Fibroblast of lung (primary cell): Measurements from ENCODE around the gene ADGRE1. TPM values are rescaled to one million over a fixed set of nuclear protein-coding genes. Genes with fewer than 3 reads are reported as not detected.

Source experiments
- DNase-seq, 2 donors: peaks; one replicate each; pipeline versions ENCODE4 v3.0.0 to v3.0.0-alpha.2; 2010; ENCODE audit warnings: low read depth in 2 of 2
- H2AFZ ChIP-seq: 2 replicates; pipeline ENCODE4 v1.5.1; 2012; ENCODE audit warnings: low read length, control low read depth, inconsistent platforms
- H3K27ac ChIP-seq: 2 replicates; pipeline ENCODE4 v1.5.1; 2011; ENCODE audit warnings: low read length, control low read depth; ENCODE audit not compliant: insufficient read depth
- H3K27me3 ChIP-seq: 2 replicates; pipeline ENCODE4 v1.5.1; 2011; ENCODE audit warnings: mild to moderate bottlenecking, low read length; ENCODE audit not compliant: control insufficient read depth, insufficient read depth
- H3K36me3 ChIP-seq: 2 replicates; pipeline ENCODE4 v1.5.1; 2011; ENCODE audit warnings: low read length; ENCODE audit not compliant: control insufficient read depth, insufficient read depth
- H3K4me1 ChIP-seq: 2 replicates; pipeline ENCODE4 v1.5.1; 2011; ENCODE audit warnings: low read length; ENCODE audit not compliant: control insufficient read depth, insufficient read depth; ENCODE audit errors: extremely low read depth
- H3K4me2 ChIP-seq: 2 replicates; pipeline ENCODE4 v1.5.1; 2011; ENCODE audit warnings: low read length, control low read depth; ENCODE audit not compliant: insufficient read depth; ENCODE audit errors: extremely low read depth
- H3K4me3 ChIP-seq, 4 experiments: fragments of 200-600 bp in 1 of 4; sonication (generic) in 1 of 4; replicated peaks in 1 of 4; 2 replicates each; pipeline ENCODE4 v1.5.1; 2011 to 2016; ENCODE audit warnings: low read length in 4 of 4, low read depth in 3 of 4, mild to moderate bottlenecking in 3 of 4, control low read depth in 2 of 4, inconsistent platforms in 1 of 4, mixed read lengths in 1 of 4; ENCODE audit not compliant: insufficient read depth in 1 of 4; ENCODE audit errors: control extremely low read depth in 1 of 4
- H3K79me2 ChIP-seq: 2 replicates; pipeline ENCODE4 v1.5.1; 2012; ENCODE audit warnings: mild to moderate bottlenecking, low read length, inconsistent platforms; ENCODE audit not compliant: control insufficient read depth, insufficient read depth
- H3K9ac ChIP-seq: 2 replicates; pipeline ENCODE4 v1.5.1; 2011; ENCODE audit warnings: mild to moderate bottlenecking, low read length, control low read depth; ENCODE audit not compliant: insufficient read depth
- H3K9me3 ChIP-seq: 2 replicates; pipeline ENCODE4 v1.5.1; 2012; ENCODE audit warnings: low read depth, low read length; ENCODE audit not compliant: control insufficient read depth, insufficient read depth
- H4K20me1 ChIP-seq: 2 replicates; pipeline ENCODE4 v1.5.1; 2011; ENCODE audit warnings: low read length; ENCODE audit not compliant: control insufficient read depth, insufficient read depth; ENCODE audit errors: extremely low read depth
- CTCF ChIP-seq, 2 donors: IDR thresholded peaks in 1 of 2; conservative IDR thresholded peaks in 1 of 2; 1 replicate in 1 of 2; 2 replicates in 1 of 2; pipeline ENCODE4 v1.5.1; 2011 to 2012; ENCODE audit warnings: low read length in 2 of 2, control low read depth in 1 of 2, inconsistent platforms in 1 of 2, low read depth in 1 of 2, mild to moderate bottlenecking in 1 of 2
- EZH2 ChIP-seq: IDR thresholded peaks from 2 replicates; pipeline ENCODE4 v1.5.1; 2012; ENCODE audit warnings: low read length, control low read depth, mild to moderate bottlenecking; ENCODE audit errors: missing control alignments
- polyA plus RNA-seq, 2 donors: library from polyadenylated mRNA; depleted of rRNA in 1 of 2; stranded (reverse) in 1 of 2; unstranded in 1 of 2; fragments of >200 nt; gene quantifications; 2 replicates each; pipeline ENCODE4 v1.2.1, GENCODE V29; 2011 to 2012; ENCODE audit warnings: missing spikeins in 1 of 2
- total RNA-seq: library from RNA; depleted of rRNA; stranded (reverse); fragments of >200 nt; gene quantifications from 2 replicates; pipeline ENCODE4 v1.2.1, GENCODE V29; 2014

The ADGRE1 gene
- total and polyA plus RNA-seq, 2 donors (not counting 1 experiment from before 2014, with no cell fraction given): under 0.01 TPM; not detected in 1

GRCh38 chr19:6911523-6911922 is 24.1 kb downstream of the ADGRE1 start:
- Histone ChIP-seq H3K9ac (no peak overlapping the region), H3K9me3 (peaks cover 3% of the 10 kb centered on the region), H4K20me1 (no peaks in the 10 kb centered on the region), H3K4me1 (no peaks in the 10 kb centered on the region), H3K36me3 (no peaks in the 10 kb centered on the region), H3K4me2 (no peak overlapping the region), H3K27me3 (no peaks in the 10 kb centered on the region), H3K79me2 (no peaks in the 10 kb centered on the region), H2AFZ (no peak overlapping the region), H3K4me3 (no peak overlapping the region), H3K27ac (no peak overlapping the region)
- TF ChIP-seq CTCF (conservative IDR thresholded peaks at IDR 0.05 in 1 of 2, IDR thresholded peaks at IDR 0.05 in 1 of 2; ENCODE audit: low read depth in 1 of 2, low read length in 2 of 2) (no peak), EZH2 (no peak)
- DNase-seq: no peak

GRCh38 chr19:6914321-6914720 is 26.9 kb downstream of the ADGRE1 start:
- Histone ChIP-seq H3K4me3 (no peak overlapping the region), H3K4me2 (no peak overlapping the region), H3K79me2 (no peaks in the 10 kb centered on the region), H3K36me3 (no peaks in the 10 kb centered on the region), H3K9me3 (peaks cover 3% of the 10 kb centered on the region), H3K4me1 (no peaks in the 10 kb centered on the region), H3K27me3 (no peaks in the 10 kb centered on the region), H2AFZ (no peak overlapping the region), H3K9ac (no peak overlapping the region), H4K20me1 (no peaks in the 10 kb centered on the region), H3K27ac (no peak overlapping the region)
- no peak for DNase-seq
- TF ChIP-seq EZH2: no peak
- TF ChIP-seq CTCF (conservative IDR thresholded peaks at IDR 0.05 in 1 of 2, IDR thresholded peaks at IDR 0.05 in 1 of 2; ENCODE audit: low read depth in 1 of 2, low read length in 2 of 2): no peak

- Histone ChIP-seq H3K36me3 (no peaks in the 10 kb centered on the region), H2AFZ (no peak overlapping the region), H4K20me1 (no peaks in the 10 kb centered on the region), H3K4me2 (no peak overlapping the region), H3K9me3 (no peaks in the 10 kb centered on the region), H3K4me3 (no peak overlapping the region), H3K9ac (no peak overlapping the region), H3K27me3 (no peaks in the 10 kb centered on the region), H3K79me2 (no peaks in the 10 kb centered on the region), H3K27ac (no peak overlapping the region), H3K4me1 (no peaks in the 10 kb centered on the region)
- no peak for DNase-seq
- no peak for TF ChIP-seq CTCF (conservative IDR thresholded peaks at IDR 0.05 in 1 of 2, IDR thresholded peaks at IDR 0.05 in 1 of 2; ENCODE audit: low read depth in 1 of 2, low read length in 2 of 2)
- no peak for TF ChIP-seq EZH2
Observed at GRCh38 chr19:6916952-6917351, 29.6 kb downstream of the ADGRE1 start.
